Stimulated activated CD4-positive, alpha-beta T cell treated with anti-CD3 and anti-CD28 coated beads, Interleukin-2, amount 100 ng/mL, for 48 hours (primary cell): Measurements from ENCODE around the gene MYCBPAP.
A peak's percentile ranks its signal among the peaks of the same experiment; 100 is the strongest.

ENCODE experiments used
- DNase-seq, 2 donors: peaks; one replicate each; pipeline ENCODE4 v3.0.0-alpha.2; 2020

Gene MYCBPAP

GRCh38 chr17:50507871-50508572 lies at the start of gene MYCBPAP:
MYCBPAP (plus strand) TSS chr17:50508439; CDS start chr17:50508675, 236 bp downstream.
- DNase-seq = peak; percentile 57 to 73

- no peak for DNase-seq
Measured at GRCh38 chr17:50458701-50459676, 49.2 kb upstream of the MYCBPAP start.

DNA sequence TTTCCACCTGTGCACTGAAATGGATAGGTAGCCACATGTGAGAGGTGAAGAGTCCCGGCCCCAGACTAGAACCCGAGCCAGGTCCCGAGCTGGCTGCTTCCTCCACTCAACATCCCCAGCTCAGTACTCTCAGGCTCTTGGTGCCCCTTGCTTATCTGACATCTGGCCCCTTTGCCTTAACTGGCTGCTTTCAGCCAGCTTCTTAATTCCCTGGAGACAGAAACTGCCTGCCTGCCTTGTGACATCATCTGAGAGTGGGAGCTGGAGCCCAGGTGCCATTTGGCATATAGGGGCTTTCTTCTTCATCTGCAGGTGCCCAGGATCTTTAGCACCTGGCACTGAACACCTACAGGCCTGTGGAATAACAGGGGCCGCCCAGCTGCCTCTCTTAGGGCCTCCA lies 48.5 kb upstream of the MYCBPAP start:
- no peak for DNase-seq

- no peak for DNase-seq
Measured at GRCh38 chr17:50460831-50461526, 47.3 kb upstream of the MYCBPAP start.

GRCh38 chr17:50461550-50462132 lies 46.6 kb upstream of the MYCBPAP start:
- no peak for DNase-seq

DNA sequence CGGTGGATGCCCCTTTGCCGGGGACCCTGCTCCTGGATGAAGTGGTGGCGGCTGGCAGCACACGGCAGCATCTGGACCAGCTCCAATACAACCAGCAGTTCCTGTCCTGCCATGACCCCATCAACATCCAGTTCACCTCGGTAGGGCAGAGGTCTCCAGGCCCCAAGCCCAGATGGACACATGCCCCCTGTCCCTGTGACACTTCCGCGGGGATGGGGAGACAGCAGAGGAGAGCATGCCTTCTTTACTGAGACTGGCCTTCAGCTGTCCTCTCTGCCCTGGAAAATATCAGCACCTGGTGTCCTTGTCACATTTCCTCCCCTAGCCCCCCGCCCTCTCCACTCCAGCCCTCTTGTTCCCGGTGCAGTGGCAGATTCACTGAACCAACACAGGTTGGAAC lies 45.8 kb upstream of the MYCBPAP start:
- no peak for DNase-seq

DNA sequence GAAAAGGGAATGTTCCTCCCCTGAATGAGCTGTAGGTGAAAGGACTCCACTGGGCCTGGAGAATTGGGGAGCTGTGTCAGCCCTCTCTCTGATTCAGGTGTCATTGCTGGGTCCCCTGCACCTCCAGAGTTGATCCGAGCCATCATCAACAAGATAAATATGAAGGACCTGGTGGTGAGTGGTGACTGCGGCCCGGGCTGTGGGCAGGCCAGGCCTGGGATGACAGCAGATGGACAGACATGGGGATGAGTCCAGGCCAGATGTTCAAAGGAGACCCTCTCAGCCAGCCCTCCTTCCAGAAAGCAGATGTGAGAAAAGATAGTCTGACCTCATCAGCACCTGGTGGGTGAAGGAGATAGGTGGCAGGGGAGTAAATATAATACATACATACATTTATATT lies 44.1 kb upstream of the MYCBPAP start:
- no peak for DNase-seq

DNA sequence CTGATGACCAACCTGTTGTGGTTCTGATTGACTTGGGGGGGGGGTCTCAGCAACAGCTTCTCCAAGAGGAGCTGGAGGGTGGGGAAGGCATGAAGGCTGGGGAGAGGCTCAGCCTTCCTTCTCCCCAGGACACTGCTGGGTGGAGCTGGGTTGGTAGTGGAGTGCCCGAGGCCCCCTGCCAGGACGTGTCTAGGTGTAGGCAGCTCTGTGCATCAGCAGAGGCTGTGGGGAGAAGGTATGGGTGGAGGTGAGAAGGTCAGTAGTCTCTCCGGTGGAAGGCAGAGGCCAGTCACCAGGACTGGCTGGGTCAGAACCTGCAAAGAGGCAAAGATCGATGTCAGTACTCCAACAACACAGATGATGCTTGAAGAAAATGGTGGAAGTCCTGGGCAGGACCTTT lies 43.5 kb upstream of the MYCBPAP start:
- no peak for DNase-seq

- no peak for DNase-seq
Measured at GRCh38 chr17:50465171-50465570, 43.1 kb upstream of the MYCBPAP start.

- DNase-seq = no peak
Measured at GRCh38 chr17:50465635-50466034, 42.6 kb upstream of the MYCBPAP start.

GRCh38 chr17:50466371-50467113 lies 41.7 kb upstream of the MYCBPAP start:
- DNase-seq = no peak

DNA sequence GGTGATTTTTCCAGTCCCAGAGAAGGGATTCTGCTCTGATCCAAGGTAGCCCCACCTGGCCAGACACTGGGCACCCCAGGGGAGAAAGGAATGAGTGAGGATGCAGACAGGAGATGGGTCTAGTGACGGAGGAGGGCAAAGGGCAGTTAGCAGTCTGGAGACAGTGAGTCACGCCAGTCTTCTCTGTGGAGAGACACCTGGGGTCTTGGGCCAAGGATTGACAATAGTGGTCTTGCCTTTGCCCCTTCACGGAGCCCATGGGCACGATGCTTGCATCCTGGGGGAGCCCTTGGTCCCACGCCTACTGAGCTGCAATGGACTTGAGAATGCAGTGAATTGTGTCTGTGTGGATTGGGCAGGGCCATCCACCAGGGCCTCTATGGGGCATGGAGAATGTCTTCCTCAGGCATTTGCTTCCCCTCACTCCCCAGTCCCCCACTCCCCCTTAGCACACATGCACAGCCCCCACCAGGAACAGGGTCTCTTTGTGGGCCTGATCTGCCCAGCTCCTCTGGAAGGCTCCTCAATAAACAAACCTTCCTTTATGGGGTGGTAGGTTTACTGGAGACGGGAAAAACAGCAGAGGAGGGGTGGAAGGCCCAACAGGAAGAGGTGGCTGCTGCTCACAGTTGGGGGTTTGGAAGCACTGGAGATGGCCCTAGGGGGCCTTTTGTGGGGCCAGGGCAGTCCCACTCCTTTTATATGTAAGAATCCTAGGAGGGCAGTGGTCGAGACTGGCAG lies 41.0 kb upstream of the MYCBPAP start:
- DNase-seq = no peak

GRCh38 chr17:50467855-50468303 lies 40.4 kb upstream of the MYCBPAP start:
- DNase-seq = no peak

- DNase-seq = no peak
Measured at GRCh38 chr17:50468304-50469207, 39.7 kb upstream of the MYCBPAP start, which contains the start of gene CHAD. CHAD (minus strand) TSS chr17:50468880; CDS start chr17:50468813, 67 bp downstream.

DNA sequence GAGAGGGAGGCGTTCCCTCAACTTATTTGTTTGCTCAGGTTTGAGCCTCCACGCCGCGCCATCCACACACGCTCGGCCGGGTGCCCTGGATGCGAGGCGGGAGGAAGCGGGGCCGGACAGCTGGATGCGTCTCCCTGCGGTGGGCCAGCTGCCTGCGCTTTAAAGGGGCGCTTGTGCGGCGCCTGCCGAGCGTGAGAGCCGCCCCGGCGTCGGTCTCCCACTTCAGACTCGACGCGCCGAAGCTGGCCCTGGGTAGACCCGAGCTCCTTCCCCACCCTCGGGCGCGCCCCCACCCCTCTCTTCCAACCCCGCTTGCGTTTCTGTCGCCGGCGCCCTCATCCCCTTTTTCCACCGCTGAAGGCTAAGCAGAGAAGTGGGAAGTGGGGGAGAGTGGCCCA lies 39.0 kb upstream of the MYCBPAP start:
- DNase-seq = no peak

GRCh38 chr17:50469671-50470305 lies 38.5 kb upstream of the MYCBPAP start:
- DNase-seq = no peak

DNA sequence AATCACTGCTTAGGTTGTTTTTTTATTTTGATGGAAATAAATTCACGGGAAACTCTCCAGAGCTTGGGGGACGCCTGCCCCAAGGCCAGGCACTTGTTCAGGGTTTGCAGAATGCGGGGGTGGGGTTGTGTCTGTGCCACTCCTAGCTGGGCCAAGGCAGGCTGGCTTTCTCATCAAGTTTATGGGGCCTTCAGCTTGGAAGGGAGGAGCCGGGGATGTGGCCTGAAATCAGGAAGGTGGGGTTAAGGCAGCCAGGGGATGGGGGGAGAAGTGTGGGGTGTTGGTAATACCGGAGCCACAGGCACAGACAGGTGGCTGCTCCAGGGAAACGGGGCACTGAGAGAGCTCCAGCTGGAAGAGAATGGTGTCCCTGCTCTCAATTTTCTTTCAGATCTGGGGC lies 37.8 kb upstream of the MYCBPAP start:
- DNase-seq = no peak

- DNase-seq = no peak
Measured at GRCh38 chr17:50471009-50471905, 37.0 kb upstream of the MYCBPAP start.

DNA sequence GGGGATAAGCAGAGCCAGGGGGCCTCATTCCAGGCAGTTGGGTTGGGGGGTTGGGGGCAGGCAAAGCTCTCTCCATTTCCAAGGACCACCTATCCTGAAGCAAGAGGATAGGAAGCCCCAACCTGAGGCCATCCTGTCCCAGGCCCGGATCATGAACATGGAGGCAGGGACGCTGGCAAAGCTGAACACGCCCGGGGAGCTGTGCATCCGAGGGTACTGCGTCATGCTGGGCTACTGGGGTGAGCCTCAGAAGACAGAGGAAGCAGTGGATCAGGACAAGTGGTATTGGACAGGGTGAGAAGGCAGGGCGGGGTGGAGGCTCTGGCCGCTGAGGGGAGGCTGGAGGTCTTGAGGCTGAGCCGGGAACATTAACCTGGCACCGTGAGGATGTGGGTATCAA lies 36.0 kb upstream of the MYCBPAP start:
- no peak for DNase-seq
